ENCODE data around the gene ZNF853. TPM values are rescaled to one million over a fixed set of nuclear protein-coding genes. Genes with fewer than 3 reads are reported as not detected.

Gene ZNF853
- polyA plus RNA-seq, 1 of the 3 experiments (the other 2 are of a cell fraction), result 15.9 TPM

DNA sequence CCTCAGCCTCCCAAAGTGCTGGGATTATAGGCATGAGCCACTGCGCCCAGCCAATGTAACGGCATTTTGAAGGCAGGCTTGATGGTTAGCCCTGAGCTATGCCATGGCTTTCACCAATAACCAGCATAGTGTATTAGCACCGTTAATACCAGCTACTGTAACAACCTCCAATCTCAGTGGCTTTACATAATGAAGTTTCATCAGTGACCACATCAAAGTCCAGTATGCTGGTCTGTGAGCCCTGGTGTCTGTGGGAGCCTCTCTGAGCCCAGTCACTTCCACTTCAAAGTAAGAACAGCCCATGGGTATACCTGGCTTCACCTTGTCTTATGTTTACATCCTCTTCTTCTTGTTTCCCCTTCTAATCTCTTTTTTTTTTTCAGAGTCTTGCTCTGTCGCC is 49.8 kb upstream of the ZNF853 start (continued):
- TF ChIP-seq, protein P1, sequence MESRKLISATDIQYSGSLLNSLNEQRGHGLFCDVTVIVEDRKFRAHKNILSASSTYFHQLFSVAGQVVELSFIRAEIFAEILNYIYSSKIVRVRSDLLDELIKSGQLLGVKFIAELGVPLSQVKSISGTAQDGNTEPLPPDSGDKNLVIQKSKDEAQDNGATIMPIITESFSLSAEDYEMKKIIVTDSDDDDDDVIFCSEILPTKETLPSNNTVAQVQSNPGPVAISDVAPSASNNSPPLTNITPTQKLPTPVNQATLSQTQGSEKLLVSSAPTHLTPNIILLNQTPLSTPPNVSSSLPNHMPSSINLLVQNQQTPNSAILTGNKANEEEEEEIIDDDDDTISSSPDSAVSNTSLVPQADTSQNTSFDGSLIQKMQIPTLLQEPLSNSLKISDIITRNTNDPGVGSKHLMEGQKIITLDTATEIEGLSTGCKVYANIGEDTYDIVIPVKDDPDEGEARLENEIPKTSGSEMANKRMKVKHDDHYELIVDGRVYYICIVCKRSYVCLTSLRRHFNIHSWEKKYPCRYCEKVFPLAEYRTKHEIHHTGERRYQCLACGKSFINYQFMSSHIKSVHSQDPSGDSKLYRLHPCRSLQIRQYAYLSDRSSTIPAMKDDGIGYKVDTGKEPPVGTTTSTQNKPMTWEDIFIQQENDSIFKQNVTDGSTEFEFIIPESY (IDR thresholded peaks at IDR 0.05; ENCODE audit: borderline replicate concordance, low read depth), result no peak
- no peak for TF ChIP-seq EZH2phosphoT487 (IDR thresholded peaks at IDR 0.05; ENCODE audit: borderline replicate concordance, low read depth)
- TF ChIP-seq RXRA (IDR thresholded peaks at IDR 0.05; ENCODE audit: borderline replicate concordance, low read depth), result no peak
- TF ChIP-seq MEF2A (IDR thresholded peaks at IDR 0.05; ENCODE audit: borderline replicate concordance, low read depth), result no peak
- TF ChIP-seq GATA2 (CRISPR knock-in tag; IDR thresholded peaks at IDR 0.05), result no peak

DNA sequence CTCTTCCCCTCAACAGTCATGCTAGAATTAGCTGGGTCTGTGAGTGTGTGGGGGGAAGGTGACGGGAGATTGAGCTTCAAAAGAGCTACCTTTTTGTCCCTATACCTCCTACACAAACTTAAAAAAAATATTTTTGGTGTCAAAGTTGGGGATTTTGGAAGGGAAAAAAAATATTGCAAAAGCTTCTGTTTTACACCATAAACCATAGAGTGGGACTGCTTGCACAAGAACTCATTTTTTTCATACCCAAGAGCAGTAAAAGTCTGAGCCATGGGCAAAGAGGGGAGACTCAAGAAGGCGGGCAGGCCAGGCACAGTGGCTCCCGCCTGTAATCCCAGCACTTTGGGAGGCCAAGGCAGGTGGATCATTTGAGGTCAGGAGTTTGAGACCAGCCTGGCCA is 47.5 kb upstream of the ZNF853 start:
- H3K9me2 ChIP-seq, result no peaks in the 10 kb centered on the region
- no peaks in the 10 kb centered on the region for H4K20me1 ChIP-seq (ENCODE audit: insufficient read depth)
- H3K79me2 ChIP-seq (ENCODE audit: insufficient read depth), result no peaks in the 10 kb centered on the region
- H3K9ac ChIP-seq, result no peak overlapping the region
- CTCF ChIA-PET, result interaction anchor here (1.0 to 1.9 kb wide), 5 partner anchors 8 to 52 kb away, joined by 3 to 10 read pairs (median 6); no protein-coding TSS in a partner anchor
- POLR2A ChIA-PET, result no interaction called here
- 66% methylated on average over 3 of the region's 3 CpGs for WGBS (ENCODE audit: low lambda C conversion rate)
- H3F3A ChIP-seq (replicated peaks; ENCODE audit: insufficient read depth), result no peaks in the 10 kb centered on the region
- TF ChIP-seq ELF1 (IDR thresholded peaks at IDR 0.05) (no peak), FOXJ3 (CRISPR knock-in tag; IDR thresholded peaks at IDR 0.05) (no peak), NRF1 (IDR thresholded peaks at IDR 0.05; ENCODE audit: low read depth, low read length) (no peak)
- TF ChIP-seq, protein P2, sequence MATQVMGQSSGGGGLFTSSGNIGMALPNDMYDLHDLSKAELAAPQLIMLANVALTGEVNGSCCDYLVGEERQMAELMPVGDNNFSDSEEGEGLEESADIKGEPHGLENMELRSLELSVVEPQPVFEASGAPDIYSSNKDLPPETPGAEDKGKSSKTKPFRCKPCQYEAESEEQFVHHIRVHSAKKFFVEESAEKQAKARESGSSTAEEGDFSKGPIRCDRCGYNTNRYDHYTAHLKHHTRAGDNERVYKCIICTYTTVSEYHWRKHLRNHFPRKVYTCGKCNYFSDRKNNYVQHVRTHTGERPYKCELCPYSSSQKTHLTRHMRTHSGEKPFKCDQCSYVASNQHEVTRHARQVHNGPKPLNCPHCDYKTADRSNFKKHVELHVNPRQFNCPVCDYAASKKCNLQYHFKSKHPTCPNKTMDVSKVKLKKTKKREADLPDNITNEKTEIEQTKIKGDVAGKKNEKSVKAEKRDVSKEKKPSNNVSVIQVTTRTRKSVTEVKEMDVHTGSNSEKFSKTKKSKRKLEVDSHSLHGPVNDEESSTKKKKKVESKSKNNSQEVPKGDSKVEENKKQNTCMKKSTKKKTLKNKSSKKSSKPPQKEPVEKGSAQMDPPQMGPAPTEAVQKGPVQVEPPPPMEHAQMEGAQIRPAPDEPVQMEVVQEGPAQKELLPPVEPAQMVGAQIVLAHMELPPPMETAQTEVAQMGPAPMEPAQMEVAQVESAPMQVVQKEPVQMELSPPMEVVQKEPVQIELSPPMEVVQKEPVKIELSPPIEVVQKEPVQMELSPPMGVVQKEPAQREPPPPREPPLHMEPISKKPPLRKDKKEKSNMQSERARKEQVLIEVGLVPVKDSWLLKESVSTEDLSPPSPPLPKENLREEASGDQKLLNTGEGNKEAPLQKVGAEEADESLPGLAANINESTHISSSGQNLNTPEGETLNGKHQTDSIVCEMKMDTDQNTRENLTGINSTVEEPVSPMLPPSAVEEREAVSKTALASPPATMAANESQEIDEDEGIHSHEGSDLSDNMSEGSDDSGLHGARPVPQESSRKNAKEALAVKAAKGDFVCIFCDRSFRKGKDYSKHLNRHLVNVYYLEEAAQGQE (IDR thresholded peaks at IDR 0.05; ENCODE audit: low read depth, low read length), result no peak
- H3K4me3 ChIP-seq (ENCODE audit: low read depth in 2 of 2, low read length in 1 of 2), result no peak overlapping the region
- peaks cover 21% of the 10 kb centered on the region; the same call in 1 of the 2 replicates for H3K27me3 ChIP-seq (ENCODE audit: insufficient read depth)
- no peak overlapping the region for H3K27ac ChIP-seq (ENCODE audit: low read depth in 2 of 2, low read length in 1 of 2)
- no peaks in the 10 kb centered on the region for H3K4me1 ChIP-seq (ENCODE audit: control insufficient read depth in 1 of 2, insufficient read depth in 2 of 2, low read depth in 1 of 2, low read length in 1 of 2)
- H3K4me2 ChIP-seq, result no peak overlapping the region
- H3K36me3 ChIP-seq (replicated peaks in 1 of 2; ENCODE audit: control insufficient read depth in 1 of 2, insufficient read depth in 2 of 2, low read length in 1 of 2), result no peaks in the 10 kb centered on the region
- no peak overlapping the region for H2AFZ ChIP-seq (ENCODE audit: low read depth)
- DNase-seq, result no peak
- H3K9me3 ChIP-seq, result no peaks in the 10 kb centered on the region
